ENCODE data around the gene GNAQ. TPM values are rescaled to one million over a fixed set of nuclear protein-coding genes. Genes with fewer than 3 reads are reported as not detected.

Gene GNAQ
- total and polyA plus RNA-seq, 2 of the 4 experiments (the other 2 are of a cell fraction) = 23.1 to 50.7 TPM

DNA sequence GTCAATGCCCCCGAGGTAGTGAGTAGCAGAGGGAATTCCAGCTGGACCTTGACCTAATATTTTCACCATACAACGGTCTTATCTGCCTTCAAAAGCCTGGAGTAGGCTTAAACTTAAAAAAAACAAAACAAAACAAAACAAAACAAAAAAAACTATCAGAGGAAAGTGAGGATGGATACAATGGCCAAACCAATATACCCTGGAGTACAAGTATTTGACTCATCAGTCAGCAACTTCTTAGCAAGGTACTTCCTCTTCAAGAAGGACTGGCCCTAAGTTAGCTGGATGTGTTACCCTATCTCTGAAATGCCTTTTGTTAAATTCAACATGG is 222.9 kb downstream of the GNAQ start:
- no CpG with 5 or more reads among the region's 2 CpGs for WGBS, 2 experiments (ENCODE audit: extremely low coverage in 2 of 2, insufficient read length in 1 of 2)
- Histone ChIP-seq H4K91ac (ENCODE audit: insufficient read depth, low read depth, low read length) (no peak overlapping the region), H2BK120ac (ENCODE audit: low read depth, low read length) (no peak overlapping the region), H3K36me3 (ENCODE audit: control insufficient read depth, insufficient read depth, low read length) (peaks cover 9% of the 10 kb centered on the region), H2AK5ac (ENCODE audit: low read depth, low read length) (no peak overlapping the region), H3K4me1 (ENCODE audit: control insufficient read depth, insufficient read depth, low read length) (peaks cover 8% of the 10 kb centered on the region; the same call in 1 of the 2 replicates), H3K14ac (replicated peaks; ENCODE audit: low read depth, low read length) (no peak overlapping the region), H4K5ac (ENCODE audit: low read depth, low read length) (no peak overlapping the region), H3K4ac (ENCODE audit: low read depth, low read length) (no peak overlapping the region), H2AFZ (replicated peaks; ENCODE audit: low read length, poor library complexity) (no peak overlapping the region), H2BK20ac (ENCODE audit: low read depth, low read length) (no peak overlapping the region), H2BK15ac (ENCODE audit: low read depth, low read length) (no peak overlapping the region), H2BK5ac (ENCODE audit: low read depth, low read length, poor library complexity, severe bottlenecking) (no peak overlapping the region), H3K79me1 (ENCODE audit: low read depth in 1 of 2, low read length in 2 of 2) (peaks cover 8 to 23% of the 10 kb centered on the region in 2 experiments; a peak in 2 of 4 replicates), H3K18ac (ENCODE audit: low read depth, low read length) (no peak overlapping the region), H3K56ac (ENCODE audit: extremely low read depth, insufficient read depth, low read length) (no peak overlapping the region), H3K4me3 (ENCODE audit: insufficient read depth, low read depth, low read length) (no peak overlapping the region), H3K27me3 (ENCODE audit: control insufficient read depth, insufficient read depth, low read length) (no peaks in the 10 kb centered on the region), H3K9me3 (ENCODE audit: control insufficient read depth, insufficient read depth, low read length) (no peaks in the 10 kb centered on the region), H4K8ac (ENCODE audit: low read depth in 2 of 2, low read length in 2 of 2) (no peak overlapping the region), H3K23ac (ENCODE audit: low read depth, low read length) (peak overlapping the region; percentile 16; the same call in 1 of the 2 replicates), H2AK9ac (replicated peaks; ENCODE audit: low read depth, low read length, poor library complexity) (no peak overlapping the region), H3K4me2 (ENCODE audit: low read depth, low read length) (no peak overlapping the region), H4K20me1 (ENCODE audit: insufficient read depth, low read length) (no peaks in the 10 kb centered on the region), H3K9ac (ENCODE audit: low read depth, low read length) (no peak overlapping the region), H3K9me1 (ENCODE audit: insufficient read depth, low read length) (no peaks in the 10 kb centered on the region), H3K27ac (ENCODE audit: insufficient read depth, low read length) (no peak overlapping the region)
- dilution Hi-C loops (cut with HindIII; ENCODE audit: low sequenced_read_pairs, unreplicated experiment) = no loop called here
- in situ Hi-C loops (cut with MboI; ENCODE audit: low sequenced_read_pairs) = no loop called here
- ChIA-PET CTCF (no interaction called here), POLR2A (ENCODE audit: unreplicated experiment) (no interaction called here)
- no TSS peak for BruUV-seq (replicated peaks)
- no peak for DNase-seq
- no peak for ATAC-seq (ENCODE audit: low read depth)
- TF ChIP-seq RFX5 (IDR thresholded peaks at IDR 0.05; ENCODE audit: low read depth, low read length) (no peak), CHD1 (IDR thresholded peaks at IDR 0.05; ENCODE audit: low read depth, low read length) (no peak), CEBPB (IDR thresholded peaks at IDR 0.05; ENCODE audit: low read depth, low read length) (no peak), FOS (IDR thresholded peaks at IDR 0.05; ENCODE audit: low read depth, low read length) (no peak), USF2 (IDR thresholded peaks at IDR 0.05; ENCODE audit: low read depth, low read length) (no peak), MAFK (IDR thresholded peaks at IDR 0.05; ENCODE audit: low read depth, low read length) (no peak), RAD21 (IDR thresholded peaks at IDR 0.05; ENCODE audit: low read length) (no peak), BHLHE40 (IDR thresholded peaks at IDR 0.05; ENCODE audit: low read depth, low read length) (no peak)
- TF ChIP-seq, protein P1, sequence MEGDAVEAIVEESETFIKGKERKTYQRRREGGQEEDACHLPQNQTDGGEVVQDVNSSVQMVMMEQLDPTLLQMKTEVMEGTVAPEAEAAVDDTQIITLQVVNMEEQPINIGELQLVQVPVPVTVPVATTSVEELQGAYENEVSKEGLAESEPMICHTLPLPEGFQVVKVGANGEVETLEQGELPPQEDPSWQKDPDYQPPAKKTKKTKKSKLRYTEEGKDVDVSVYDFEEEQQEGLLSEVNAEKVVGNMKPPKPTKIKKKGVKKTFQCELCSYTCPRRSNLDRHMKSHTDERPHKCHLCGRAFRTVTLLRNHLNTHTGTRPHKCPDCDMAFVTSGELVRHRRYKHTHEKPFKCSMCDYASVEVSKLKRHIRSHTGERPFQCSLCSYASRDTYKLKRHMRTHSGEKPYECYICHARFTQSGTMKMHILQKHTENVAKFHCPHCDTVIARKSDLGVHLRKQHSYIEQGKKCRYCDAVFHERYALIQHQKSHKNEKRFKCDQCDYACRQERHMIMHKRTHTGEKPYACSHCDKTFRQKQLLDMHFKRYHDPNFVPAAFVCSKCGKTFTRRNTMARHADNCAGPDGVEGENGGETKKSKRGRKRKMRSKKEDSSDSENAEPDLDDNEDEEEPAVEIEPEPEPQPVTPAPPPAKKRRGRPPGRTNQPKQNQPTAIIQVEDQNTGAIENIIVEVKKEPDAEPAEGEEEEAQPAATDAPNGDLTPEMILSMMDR (conservative IDR thresholded peaks at IDR 0.05; ENCODE audit: low read depth, low read length) = no peak
- intact Hi-C loops (cut with micrococcal nuclease) = no loop called here

Measured in IMR-90 (cell line).